RPMI8226 (cell line): Measurements from ENCODE around the gene STK39.

Source experiments
- DNase-seq: peaks from one replicate; pipeline ENCODE4 v3.0.0-alpha.2; 2015

Gene STK39

GRCh38 chr2:168181825-168182224 lies 65.6 kb downstream of the STK39 start:
- DNase-seq = no peak

DNA sequence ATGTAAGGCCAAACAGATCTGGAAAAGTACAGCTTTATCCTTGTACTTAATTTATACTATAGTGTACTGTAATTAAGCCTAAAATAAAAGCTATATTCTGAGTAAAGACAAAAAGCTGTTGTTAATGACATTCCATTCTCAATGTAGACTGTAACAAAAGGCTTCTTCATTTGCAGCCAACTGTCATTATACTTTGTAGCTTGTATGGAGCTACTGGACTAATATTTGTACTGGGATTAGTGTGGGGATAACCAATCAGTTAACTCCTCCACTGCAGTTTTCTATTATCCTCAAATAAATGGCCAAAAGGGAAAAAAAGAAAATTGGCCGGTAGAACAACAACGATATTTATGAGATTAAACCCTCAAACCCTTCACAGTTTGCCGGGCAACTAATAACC lies 66.5 kb downstream of the STK39 start:
- no peak for DNase-seq

GRCh38 chr2:168180483-168180882 lies 66.9 kb downstream of the STK39 start:
- no peak for DNase-seq

DNA sequence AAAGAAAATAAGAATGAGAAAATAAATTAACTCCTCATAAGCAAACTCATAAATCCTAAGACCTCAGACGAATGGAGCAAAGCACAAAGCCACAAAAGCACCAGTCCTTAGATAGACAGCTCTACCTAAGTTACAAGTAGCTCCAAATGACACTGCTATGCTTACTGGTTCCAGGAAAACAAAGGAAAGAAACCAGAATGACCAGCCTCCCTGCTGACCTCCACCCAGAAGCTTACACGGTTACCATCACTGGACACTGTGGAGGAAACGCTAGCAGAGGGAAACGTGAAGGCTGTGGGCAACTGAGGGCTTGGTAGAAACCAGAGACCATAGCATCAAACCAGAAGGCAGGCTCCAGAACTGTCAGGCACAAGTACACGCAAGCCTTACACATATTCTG lies 67.8 kb downstream of the STK39 start:
- no peak for DNase-seq

GRCh38 chr2:168178520-168179324 lies 68.7 kb downstream of the STK39 start:
- DNase-seq = no peak

DNA sequence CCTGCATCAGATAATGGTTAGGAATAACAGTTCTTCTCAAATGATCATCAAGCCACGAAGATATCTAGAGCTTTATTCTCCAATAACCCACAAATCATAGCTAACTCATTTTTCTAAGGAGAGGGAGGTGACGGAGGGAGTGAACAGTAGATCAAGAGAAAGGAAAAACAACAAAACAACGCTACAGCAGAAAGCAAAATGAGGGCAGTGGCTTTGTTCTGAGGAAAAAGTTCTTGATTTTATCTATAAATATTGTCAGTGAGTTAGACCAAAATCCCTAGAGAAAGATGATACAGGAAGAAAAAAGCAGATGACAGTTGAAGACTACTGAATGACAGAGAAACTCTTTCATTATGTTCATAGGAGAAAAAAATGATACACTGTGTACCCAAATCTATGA lies 71.0 kb downstream of the STK39 start:
- DNase-seq = no peak

- DNase-seq = no peak
Measured at GRCh38 chr2:168175469-168175868, 71.9 kb downstream of the STK39 start.

- peak; percentile 12 for DNase-seq
Measured at GRCh38 chr2:168174756-168175155, 72.6 kb downstream of the STK39 start.

- no peak for DNase-seq
Measured at GRCh38 chr2:168172071-168172470, 75.3 kb downstream of the STK39 start.

GRCh38 chr2:168171059-168171762 lies 76.2 kb downstream of the STK39 start:
- no peak for DNase-seq

DNA sequence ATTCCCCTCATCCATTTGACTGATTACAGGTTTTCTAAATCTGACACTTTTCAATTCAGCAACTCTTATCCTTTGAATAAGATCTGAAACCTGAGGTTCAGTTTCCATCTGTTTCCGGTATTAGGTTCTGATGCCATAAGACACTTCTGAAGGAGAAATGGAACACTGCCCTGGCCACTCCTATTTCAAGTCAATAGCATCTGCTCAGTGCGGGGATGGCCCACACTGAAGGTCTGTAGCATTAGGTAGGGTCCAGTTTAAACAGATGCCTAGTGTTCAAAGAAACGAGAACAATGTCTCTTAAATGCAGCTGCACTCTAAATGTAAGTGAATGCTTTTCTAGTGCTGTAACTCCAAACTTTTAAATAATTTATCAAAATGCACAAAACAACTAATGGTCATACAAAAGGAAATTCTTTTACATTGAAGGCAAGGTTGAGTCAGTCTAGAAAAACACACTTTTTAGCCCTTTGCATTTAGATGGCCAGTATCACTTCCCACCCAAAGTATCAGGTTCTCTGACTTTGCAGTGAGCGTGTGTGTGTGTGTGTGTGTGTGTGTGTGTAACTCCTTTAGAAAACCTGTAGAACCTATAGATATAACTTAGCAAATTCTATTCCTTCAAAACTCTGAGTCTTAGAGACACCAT lies 78.2 kb downstream of the STK39 start:
- DNase-seq = no peak

- DNase-seq = no peak
Measured at GRCh38 chr2:168167511-168168263, 79.7 kb downstream of the STK39 start.

GRCh38 chr2:168166902-168167510 lies 80.4 kb downstream of the STK39 start:
- no peak for DNase-seq

- DNase-seq = no peak
Measured at GRCh38 chr2:168165985-168166901, 81.2 kb downstream of the STK39 start.

DNA sequence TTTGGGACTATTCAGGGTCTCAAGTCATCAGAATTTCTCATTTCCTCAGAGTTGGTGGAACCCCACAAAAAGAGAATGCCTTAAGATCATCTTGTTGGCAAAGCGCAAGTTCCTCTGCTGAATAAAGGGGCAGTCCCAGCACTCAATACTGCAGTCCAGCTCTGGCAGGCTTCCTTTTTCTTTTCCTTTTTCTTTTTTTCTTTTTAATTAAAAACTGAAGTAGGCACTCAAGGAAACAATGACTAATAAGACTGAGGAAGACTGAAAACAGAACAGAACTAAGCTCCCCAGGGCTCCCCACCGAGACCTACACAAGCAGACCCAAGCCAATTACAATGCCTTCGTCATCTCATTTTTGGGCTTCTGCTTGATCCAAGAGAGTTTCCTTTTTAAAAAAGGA lies 82.0 kb downstream of the STK39 start:
- DNase-seq = no peak

GRCh38 chr2:168160897-168161296 lies 86.5 kb downstream of the STK39 start:
- DNase-seq = no peak

DNA sequence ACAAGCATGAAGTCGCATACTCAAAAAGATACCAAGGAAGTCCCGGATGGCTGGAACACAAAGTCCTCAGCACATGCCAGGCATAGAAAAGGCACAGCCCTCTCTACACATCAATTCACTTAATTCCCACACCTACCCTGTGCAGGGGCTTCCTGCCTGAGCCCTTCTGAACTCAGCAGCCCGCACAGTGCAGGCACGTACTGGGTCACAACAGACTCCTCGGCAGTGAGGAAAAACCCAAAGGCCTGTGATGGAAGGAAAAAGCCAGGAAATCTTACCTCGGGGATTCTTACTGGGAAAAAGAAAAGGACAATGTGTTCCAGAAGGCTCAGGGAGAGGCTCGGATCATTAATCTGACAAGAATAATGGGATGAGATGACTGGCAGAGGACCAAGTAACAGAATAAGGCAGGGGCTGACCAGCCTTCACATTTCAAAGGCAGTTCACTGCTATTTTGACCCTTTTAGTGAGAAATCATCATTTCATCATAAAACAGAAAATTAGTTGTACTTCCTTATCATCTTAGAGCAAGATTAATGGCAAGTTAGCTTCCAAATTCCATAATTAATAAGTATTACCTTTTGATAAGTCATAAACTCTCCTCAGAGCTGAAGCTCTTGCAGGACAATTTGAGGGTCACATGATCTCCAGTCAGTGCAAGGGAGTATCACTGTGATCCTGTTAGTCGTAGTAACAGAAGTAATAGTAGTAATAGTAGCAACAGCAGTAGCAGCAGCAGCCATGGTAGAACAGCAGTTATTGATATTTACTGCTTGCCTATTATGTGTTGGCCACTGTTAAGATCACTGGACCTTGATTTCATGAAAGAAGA lies 87.4 kb downstream of the STK39 start:
- DNase-seq = no peak

DNA sequence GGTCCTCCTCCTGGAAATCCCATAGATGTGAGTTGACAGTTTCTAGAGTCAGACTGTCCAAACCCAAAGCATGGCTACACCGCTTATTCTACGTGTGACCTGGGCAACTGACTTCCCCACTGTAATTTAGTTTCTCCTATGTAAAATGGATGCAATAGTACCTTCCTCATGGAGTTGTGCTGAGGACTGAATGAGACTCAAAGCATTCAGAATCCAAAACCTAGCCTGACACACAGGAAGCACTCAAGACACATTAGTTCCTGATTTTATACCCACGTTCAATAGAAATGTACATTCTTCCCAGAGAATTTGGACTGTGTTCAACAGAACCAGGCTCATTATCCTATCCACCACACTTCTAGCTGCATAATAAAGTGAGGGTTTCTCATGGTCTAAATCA lies 88.8 kb downstream of the STK39 start:
- no peak for DNase-seq

DNA sequence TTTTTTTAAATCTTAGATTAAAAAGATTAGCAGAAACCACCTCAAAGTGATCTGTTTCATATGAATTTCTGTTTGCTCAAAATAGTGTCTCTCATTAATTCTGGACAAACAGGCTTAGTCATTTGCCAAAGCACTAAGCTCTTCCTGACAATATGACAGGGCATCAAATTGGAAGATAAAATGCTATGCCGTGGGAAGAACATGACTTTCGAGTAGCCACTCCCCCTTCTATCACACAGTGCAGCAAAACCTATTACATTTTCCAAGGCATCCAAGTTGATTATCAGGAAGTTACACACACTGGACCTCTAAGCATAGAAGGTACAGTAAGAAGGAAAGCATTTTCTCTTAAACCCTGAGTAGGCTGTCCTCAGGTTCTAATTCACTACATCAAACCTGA lies 89.5 kb downstream of the STK39 start:
- DNase-seq = no peak

DNA sequence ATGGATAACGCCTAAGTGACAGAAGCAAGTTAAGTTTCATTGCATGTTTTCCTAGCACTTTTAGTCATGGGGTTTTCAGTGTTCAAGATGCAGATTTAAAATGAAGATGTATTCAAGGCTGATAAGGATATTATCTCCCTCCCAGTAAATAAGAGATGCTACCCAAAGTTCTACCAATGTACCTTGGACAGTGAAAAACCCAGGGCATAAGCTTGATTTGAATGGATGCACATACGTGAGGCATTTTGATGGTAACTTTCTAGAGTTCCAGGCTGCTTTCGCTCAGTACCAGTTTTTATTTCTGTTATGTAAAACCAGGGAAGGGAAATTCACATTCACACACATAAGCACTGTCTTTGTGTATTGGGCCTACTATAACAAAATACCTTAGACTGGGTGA lies 90.3 kb downstream of the STK39 start:
- DNase-seq = no peak

DNA sequence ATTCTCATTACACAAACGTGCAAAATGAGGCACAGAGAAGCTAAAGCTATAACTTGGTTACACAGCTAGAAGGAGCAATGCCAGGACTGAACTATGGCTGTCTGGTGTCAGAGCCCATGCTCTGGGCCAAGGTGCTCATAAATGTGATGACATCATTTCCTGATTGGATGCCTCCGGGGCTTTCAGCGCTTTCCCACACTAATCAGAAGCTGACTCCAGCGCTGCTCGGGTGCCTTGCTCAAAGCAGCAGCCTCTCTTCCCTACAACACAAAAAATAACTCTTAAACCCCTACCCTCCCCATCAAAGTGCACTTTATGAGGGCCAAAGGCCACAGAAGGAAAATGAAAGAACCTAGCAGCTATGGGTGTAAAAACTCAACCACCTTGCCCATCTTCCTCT lies 90.7 kb downstream of the STK39 start:
- DNase-seq = peak; percentile 15
